Superior temporal gyrus (tissue), 1 donor: Measurements from ENCODE around the gene BSCL2.
"Not testable (repeated sequence)": the region's sequence is repeated elsewhere in the genome, so short reads cannot be mapped to it uniquely, and the experiment has no call there.

Source experiments
- DNase-seq: peaks from one replicate; pipeline ENCODE4 v3.0.0-alpha.2; 2016; ENCODE audit errors: extremely low spot score

The BSCL2 gene

GRCh38 chr11:62688491-62688890, 18.7 kb downstream of the BSCL2 start:
- no peak for DNase-seq

GRCh38 chr11:62687508-62688396, 19.5 kb downstream of the BSCL2 start:
- DNase-seq = no peak

GRCh38 chr11:62682518-62682917, 24.7 kb downstream of the BSCL2 start:
- DNase-seq = no peak

- DNase-seq = no peak
Observed at GRCh38 chr11:62680825-62681240, 26.4 kb downstream of the BSCL2 start.

- DNase-seq = peak; percentile 95
Observed at GRCh38 chr11:62678770-62679696, 28.2 kb downstream of the BSCL2 start, which contains the start of gene UBXN1. UBXN1 (minus strand) TSS chr11:62679073; CDS start chr11:62678923, 150 bp downstream.

- DNase-seq = no peak
Observed at GRCh38 chr11:62678433-62678769, 28.8 kb downstream of the BSCL2 start.

- no peak for DNase-seq
Observed at GRCh38 chr11:62677714-62678113, 29.5 kb downstream of the BSCL2 start.

GRCh38 chr11:62677156-62677555, 30.1 kb downstream of the BSCL2 start:
- DNase-seq = no peak

GRCh38 chr11:62676698-62677097, 30.5 kb downstream of the BSCL2 start:
- DNase-seq = no peak

GRCh38 chr11:62675415-62675814, 31.8 kb downstream of the BSCL2 start:
- not testable (repeated sequence) for DNase-seq

- no peak for DNase-seq
Observed at GRCh38 chr11:62673196-62673525, 34.1 kb downstream of the BSCL2 start.

GRCh38 chr11:62671608-62672389, 35.4 kb downstream of the BSCL2 start, which contains the start of the genes LBHD1 and UQCC3:
LBHD1 (minus strand) TSS chr11:62672267; CDS start chr11:62670031, 2,236 bp downstream.
UQCC3 (plus strand) TSS chr11:62671673; CDS start chr11:62671746, 73 bp downstream.
- peak; percentile 90 for DNase-seq

- no peak for DNase-seq
Observed at GRCh38 chr11:62671236-62671607, 36.0 kb downstream of the BSCL2 start.

- no peak for DNase-seq
Observed at GRCh38 chr11:62669420-62670161, 37.6 kb downstream of the BSCL2 start.

GRCh38 chr11:62667460-62667859, 39.8 kb downstream of the BSCL2 start:
- DNase-seq = no peak

- no peak for DNase-seq
Observed at GRCh38 chr11:62666259-62666926, 40.8 kb downstream of the BSCL2 start.

- DNase-seq = peak; percentile 69
Observed at GRCh38 chr11:62665599-62666258, 41.5 kb downstream of the BSCL2 start.

GRCh38 chr11:62665075-62665598, 42.1 kb downstream of the BSCL2 start, which contains the start of the genes C11orf98 and CSKMT:
C11orf98 (minus strand) TSS chr11:62665210; CDS start chr11:62665169, 41 bp downstream.
CSKMT (plus strand) TSS chr11:62665312; CDS start chr11:62665880, 568 bp downstream.
- peak; percentile 97 for DNase-seq

- DNase-seq = no peak
Observed at GRCh38 chr11:62664405-62665074, 42.7 kb downstream of the BSCL2 start.
